Thoracic aorta (tissue), 2 donors: Measurements from ENCODE around the gene CABP1. TPM values are rescaled to one million over a fixed set of nuclear protein-coding genes. Genes with fewer than 3 reads are reported as not detected.
"Not testable (repeated sequence)": the region's sequence is repeated elsewhere in the genome, so short reads cannot be mapped to it uniquely, and the experiment has no call there.

Experiments used
- ATAC-seq: fragments of 150-250 bp; one replicate; pipeline ENCODE4 v1.8.0; 2017; ENCODE audit warnings: low read depth; ENCODE audit not compliant: insufficient number of reproducible peaks, low FRiP score
- DNase-seq: peaks from one replicate; pipeline ENCODE4 v3.0.0-alpha.2; 2020; ENCODE audit warnings: low spot score
- H3K27ac ChIP-seq, 2 donors: fragments of 200-600 bp; sonication (generic); 1 replicate in 1 of 2; 2 replicates in 1 of 2; pipeline ENCODE4 v1.5.1; 2016; ENCODE audit warnings: mild to moderate bottlenecking in 2 of 2, moderate library complexity in 2 of 2
- H3K27me3 ChIP-seq: fragments of 200-600 bp; sonication (generic); replicated peaks from 2 replicates; pipeline ENCODE4 v1.6.0; 2016; ENCODE audit warnings: mild to moderate bottlenecking; ENCODE audit not compliant: insufficient read depth
- H3K36me3 ChIP-seq: fragments of 200-600 bp; sonication (generic); one replicate; pipeline ENCODE4 v1.5.1; 2016
- H3K4me1 ChIP-seq, 2 donors: fragments of 200-600 bp; sonication (generic); 1 replicate in 1 of 2; 2 replicates in 1 of 2; pipeline versions ENCODE4 v1.5.1 to v1.6.0; 2016; ENCODE audit warnings: low read depth in 2 of 2, mild to moderate bottlenecking in 1 of 2; ENCODE audit not compliant: control insufficient read depth in 1 of 2
- H3K4me3 ChIP-seq: fragments of 200-600 bp; sonication (generic); 2 replicates; pipeline ENCODE4 v1.5.1; 2016; ENCODE audit warnings: mild to moderate bottlenecking
- H3K9me3 ChIP-seq: fragments of 200-600 bp; sonication (generic); 2 replicates; pipeline ENCODE4 v1.5.1; 2016
- CTCF ChIP-seq: fragments of 200-600 bp; sonication (generic); IDR thresholded peaks from one replicate; pipeline ENCODE4 v1.5.1; 2019; ENCODE audit warnings: antibody characterized with exemption
- total RNA-seq, 2 donors: library from RNA; depleted of rRNA; stranded (reverse); fragments of >200 nt; gene quantifications; one replicate each; pipeline versions ENCODE4 v1.1.0 to v1.2.3, GENCODE V29; 2016

Gene CABP1
- total RNA-seq, 2 donors from 2014 or later: 1.4 TPM; not detected in 1

DNA sequence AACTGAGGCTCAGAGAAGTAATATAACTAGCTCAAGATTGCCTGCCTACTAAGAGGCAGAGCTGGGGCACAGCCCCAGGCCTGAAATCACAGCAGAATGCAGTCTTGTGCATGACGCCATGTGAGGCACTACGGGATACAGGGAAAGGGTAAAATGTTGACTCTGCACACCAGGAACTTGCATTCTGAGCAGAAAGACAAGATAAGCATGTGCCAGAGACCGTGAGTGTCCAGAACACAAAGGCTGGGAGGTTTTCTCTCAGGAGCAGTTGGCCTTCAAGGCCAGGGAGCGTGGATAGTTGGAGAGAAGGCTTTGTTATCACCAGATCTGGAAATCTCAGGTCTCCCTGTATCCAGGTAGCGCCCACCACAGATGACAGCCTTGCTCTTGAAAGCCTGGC lies 23.3 kb downstream of the CABP1 start:
- Histone ChIP-seq H3K27ac (no peak overlapping the region), H3K27me3 (no peaks in the 10 kb centered on the region), H3K4me1 (peaks cover 0 to under 1% of the 10 kb centered on the region in 2 donors), H3K36me3 (no peaks in the 10 kb centered on the region), H3K9me3 (no peaks in the 10 kb centered on the region), H3K4me3 (no peak overlapping the region)
- no peak for ATAC-seq
- TF ChIP-seq CTCF: no peak
- DNase-seq: no peak

- ATAC-seq: no peak
- no peaks in the 10 kb centered on the region for H3K27me3 ChIP-seq
- no peak overlapping the region for H3K4me3 ChIP-seq
- H3K36me3 ChIP-seq: no peaks in the 10 kb centered on the region
- peaks cover 3 to 10% of the 10 kb centered on the region in 2 donors for H3K4me1 ChIP-seq
- TF ChIP-seq CTCF: no peak
- H3K9me3 ChIP-seq: no peaks in the 10 kb centered on the region
- no peak for DNase-seq
- no peak overlapping the region for H3K27ac ChIP-seq
These were observed 26.4 kb downstream of the CABP1 start for GRCh38 chr12:120666571-120667390.

GRCh38 chr12:120668091-120668867 lies 27.9 kb downstream of the CABP1 start:
- peaks cover 3 to 10% of the 10 kb centered on the region in 2 donors for H3K4me1 ChIP-seq
- no peak for TF ChIP-seq CTCF
- no peak for ATAC-seq

GRCh38 chr12:120668868-120669840 lies 28.7 kb downstream of the CABP1 start:
- ATAC-seq: peak; percentile 60
- Histone ChIP-seq H3K4me3 (peak overlapping the region; percentile 57), H3K9me3 (no peaks in the 10 kb centered on the region), H3K27ac (peak overlapping the region in 1 of 2 donors; percentile 72), H3K27me3 (no peaks in the 10 kb centered on the region), H3K36me3 (no peaks in the 10 kb centered on the region), H3K4me1 (peaks cover 3 to 10% of the 10 kb centered on the region in 2 donors)
- no peak for DNase-seq
- TF ChIP-seq CTCF: no peak

More at GRCh38 chr12:120668091-120668867, 27.9 kb downstream of the CABP1 start:
- H3K27ac ChIP-seq: no peak overlapping the region
- no peak for DNase-seq
- no peaks in the 10 kb centered on the region for H3K27me3 ChIP-seq
- H3K4me3 ChIP-seq: no peak overlapping the region
- H3K9me3 ChIP-seq: no peaks in the 10 kb centered on the region
- H3K36me3 ChIP-seq: no peaks in the 10 kb centered on the region

DNA sequence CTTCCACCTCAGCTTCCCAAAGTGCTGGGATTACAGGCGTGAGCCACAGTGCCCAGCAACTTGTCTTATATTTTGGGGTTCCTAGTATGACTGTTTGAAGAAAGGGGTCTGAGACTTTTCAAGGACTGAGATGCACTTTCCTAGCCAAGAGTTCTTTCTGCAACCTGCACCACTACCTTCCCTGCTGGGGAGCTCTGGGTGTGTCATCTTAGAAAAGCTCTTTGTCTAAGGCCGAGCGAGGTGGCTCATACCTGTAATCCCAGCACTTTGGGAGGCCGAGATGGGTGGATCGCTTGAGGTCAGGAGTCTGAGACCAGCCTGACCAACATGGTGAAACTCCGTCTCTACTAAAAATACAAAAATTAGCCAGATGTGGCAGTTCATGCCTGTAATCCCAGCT lies 29.8 kb downstream of the CABP1 start:
- peak overlapping the region in 1 of 2 donors; percentile 72 for H3K27ac ChIP-seq
- H3K9me3 ChIP-seq, H3K4me1 ChIP-seq, H3K27me3 ChIP-seq, H3K36me3 ChIP-seq, DNase-seq, ATAC-seq, H3K4me3 ChIP-seq: not testable (repeated sequence)
